ENCODE data around the gene TNNI3K.
"Not testable (repeated sequence)": the region's sequence is repeated elsewhere in the genome, so short reads cannot be mapped to it uniquely, and the experiment has no call there.

Gene TNNI3K

GRCh38 chr1:74253243-74253824 is 18.1 kb downstream of the TNNI3K start:
- not testable (repeated sequence) for H3K36me3 Mint-ChIP-seq, H3K27ac Mint-ChIP-seq, H3K9me3 Mint-ChIP-seq, H3K27me3 Mint-ChIP-seq, H3K4me1 Mint-ChIP-seq, H3K4me3 Mint-ChIP-seq

GRCh38 chr1:74266001-74266400 is 30.8 kb downstream of the TNNI3K start:
- no peaks in the 10 kb centered on the region for H3K36me3 Mint-ChIP-seq
- no peaks in the 10 kb centered on the region for H3K4me1 Mint-ChIP-seq
- H3K4me3 Mint-ChIP-seq: no peak overlapping the region
- H3K27ac Mint-ChIP-seq: no peak overlapping the region
- H3K9me3 Mint-ChIP-seq: no peaks in the 10 kb centered on the region
- H3K27me3 Mint-ChIP-seq: no peaks in the 10 kb centered on the region

GRCh38 chr1:74271503-74271902 is 36.3 kb downstream of the TNNI3K start:
- Mint-ChIP-seq H3K4me3 (no peak overlapping the region), H3K9me3 (no peaks in the 10 kb centered on the region), H3K27ac (no peak overlapping the region), H3K4me1 (no peaks in the 10 kb centered on the region), H3K36me3 (no peaks in the 10 kb centered on the region), H3K27me3 (no peaks in the 10 kb centered on the region)

- no peaks in the 10 kb centered on the region for H3K4me1 Mint-ChIP-seq
- H3K9me3 Mint-ChIP-seq: peaks cover 9% of the 10 kb centered on the region
- no peak overlapping the region for H3K27ac Mint-ChIP-seq
- H3K36me3 Mint-ChIP-seq: no peaks in the 10 kb centered on the region
- H3K4me3 Mint-ChIP-seq: no peak overlapping the region
- H3K27me3 Mint-ChIP-seq: no peaks in the 10 kb centered on the region
These were observed 45.6 kb downstream of the TNNI3K start for GRCh38 chr1:74280642-74281396.

- Mint-ChIP-seq H3K36me3 (peaks cover 2% of the 10 kb centered on the region), H3K27ac (no peak overlapping the region), H3K9me3 (peaks cover 19% of the 10 kb centered on the region), H3K4me3 (no peak overlapping the region), H3K27me3 (no peaks in the 10 kb centered on the region), H3K4me1 (no peaks in the 10 kb centered on the region)
These were observed 51.2 kb downstream of the TNNI3K start for GRCh38 chr1:74286414-74286813.

- no peak overlapping the region for H3K4me3 Mint-ChIP-seq
- H3K27ac Mint-ChIP-seq: no peak overlapping the region
- no peaks in the 10 kb centered on the region for H3K4me1 Mint-ChIP-seq
- no peaks in the 10 kb centered on the region for H3K36me3 Mint-ChIP-seq
- H3K27me3 Mint-ChIP-seq: no peaks in the 10 kb centered on the region
- no peaks in the 10 kb centered on the region for H3K9me3 Mint-ChIP-seq
These were observed 79.3 kb downstream of the TNNI3K start for GRCh38 chr1:74314438-74314837.

GRCh38 chr1:74316302-74316701 is 81.1 kb downstream of the TNNI3K start:
- H3K27me3 Mint-ChIP-seq: no peaks in the 10 kb centered on the region
- no peaks in the 10 kb centered on the region for H3K36me3 Mint-ChIP-seq
- no peak overlapping the region for H3K4me3 Mint-ChIP-seq
- H3K9me3 Mint-ChIP-seq: no peaks in the 10 kb centered on the region
- H3K4me1 Mint-ChIP-seq: no peaks in the 10 kb centered on the region
- no peak overlapping the region for H3K27ac Mint-ChIP-seq

- Mint-ChIP-seq H3K36me3 (no peaks in the 10 kb centered on the region), H3K27me3 (no peaks in the 10 kb centered on the region), H3K4me3 (no peak overlapping the region), H3K4me1 (no peaks in the 10 kb centered on the region), H3K27ac (no peak overlapping the region), H3K9me3 (no peaks in the 10 kb centered on the region)
These were observed 82.5 kb downstream of the TNNI3K start for GRCh38 chr1:74317663-74318062.

- H3K27me3 Mint-ChIP-seq: no peaks in the 10 kb centered on the region
- no peak overlapping the region for H3K4me3 Mint-ChIP-seq
- no peaks in the 10 kb centered on the region for H3K4me1 Mint-ChIP-seq
- no peaks in the 10 kb centered on the region for H3K36me3 Mint-ChIP-seq
- no peaks in the 10 kb centered on the region for H3K9me3 Mint-ChIP-seq
- no peak overlapping the region for H3K27ac Mint-ChIP-seq
These were observed 88.8 kb downstream of the TNNI3K start for GRCh38 chr1:74323937-74324473.

GRCh38 chr1:74324684-74325448 is 89.7 kb downstream of the TNNI3K start:
- Mint-ChIP-seq H3K36me3 (no peaks in the 10 kb centered on the region), H3K27me3 (no peaks in the 10 kb centered on the region), H3K4me1 (no peaks in the 10 kb centered on the region), H3K4me3 (no peak overlapping the region), H3K27ac (no peak overlapping the region), H3K9me3 (no peaks in the 10 kb centered on the region)

GRCh38 chr1:74328851-74329250 is 93.7 kb downstream of the TNNI3K start:
- Mint-ChIP-seq H3K4me3 (no peak overlapping the region), H3K9me3 (no peaks in the 10 kb centered on the region), H3K36me3 (no peaks in the 10 kb centered on the region), H3K27me3 (no peaks in the 10 kb centered on the region), H3K4me1 (no peaks in the 10 kb centered on the region), H3K27ac (no peak overlapping the region)

- Mint-ChIP-seq H3K27me3 (no peaks in the 10 kb centered on the region), H3K9me3 (no peaks in the 10 kb centered on the region), H3K4me1 (no peaks in the 10 kb centered on the region), H3K27ac (no peak overlapping the region), H3K4me3 (no peak overlapping the region), H3K36me3 (no peaks in the 10 kb centered on the region)
These were observed 98.1 kb downstream of the TNNI3K start for GRCh38 chr1:74333244-74333643.

GRCh38 chr1:74334147-74334546 is 99.0 kb downstream of the TNNI3K start:
- Mint-ChIP-seq H3K9me3 (no peaks in the 10 kb centered on the region), H3K4me1 (no peaks in the 10 kb centered on the region), H3K4me3 (no peak overlapping the region), H3K27me3 (no peaks in the 10 kb centered on the region), H3K36me3 (peaks cover 1% of the 10 kb centered on the region), H3K27ac (no peak overlapping the region)

- H3K4me1 Mint-ChIP-seq: no peaks in the 10 kb centered on the region
- H3K4me3 Mint-ChIP-seq: no peak overlapping the region
- no peaks in the 10 kb centered on the region for H3K9me3 Mint-ChIP-seq
- no peak overlapping the region for H3K27ac Mint-ChIP-seq
- H3K27me3 Mint-ChIP-seq: no peaks in the 10 kb centered on the region
- peaks cover 1% of the 10 kb centered on the region for H3K36me3 Mint-ChIP-seq
These were observed 105.5 kb downstream of the TNNI3K start for GRCh38 chr1:74340656-74341055.

GRCh38 chr1:74341702-74342339 is 106.6 kb downstream of the TNNI3K start:
- no peaks in the 10 kb centered on the region for H3K4me1 Mint-ChIP-seq
- H3K27me3 Mint-ChIP-seq: no peaks in the 10 kb centered on the region
- no peak overlapping the region for H3K27ac Mint-ChIP-seq
- H3K4me3 Mint-ChIP-seq: no peak overlapping the region
- H3K36me3 Mint-ChIP-seq: peaks cover 1% of the 10 kb centered on the region
- no peaks in the 10 kb centered on the region for H3K9me3 Mint-ChIP-seq

- Mint-ChIP-seq H3K9me3 (no peaks in the 10 kb centered on the region), H3K4me3 (no peak overlapping the region), H3K4me1 (no peaks in the 10 kb centered on the region), H3K36me3 (peaks cover 1% of the 10 kb centered on the region), H3K27ac (no peak overlapping the region), H3K27me3 (no peaks in the 10 kb centered on the region)
These were observed 108.0 kb downstream of the TNNI3K start for GRCh38 chr1:74343216-74343615.
